Lower lobe of right lung (tissue), 2 donors: Measurements from ENCODE around the gene KRCC1. TPM values are rescaled to one million over a fixed set of nuclear protein-coding genes. Genes with fewer than 3 reads are reported as not detected.
"Not testable (repeated sequence)": the region's sequence is repeated elsewhere in the genome, so short reads cannot be mapped to it uniquely, and the experiment has no call there.

Experiments
- ATAC-seq, 2 donors: fragments of 200-7000 bp; cut with Tn5 transposase; one replicate each; pipeline ENCODE4 v1.9.1; 2020 to 2022; ENCODE audit warnings: mild to moderate bottlenecking in 2 of 2, moderate library complexity in 2 of 2
- DNase-seq: peaks from one replicate; pipeline ENCODE4 v3.0.0-alpha.2; 2020
- H3K27ac ChIP-seq: fragments of 200-600 bp; one replicate; pipeline ENCODE4 v1.8.0; 2022
- H3K27me3 ChIP-seq: fragments of 200-600 bp; one replicate; pipeline ENCODE4 v1.8.0; 2022; ENCODE audit warnings: low read depth
- H3K36me3 ChIP-seq: fragments of 200-600 bp; one replicate; pipeline ENCODE4 v1.8.0; 2022; ENCODE audit warnings: mild to moderate bottlenecking
- H3K4me1 ChIP-seq: fragments of 200-600 bp; one replicate; pipeline ENCODE4 v1.8.0; 2022
- H3K4me3 ChIP-seq: fragments of 200-600 bp; one replicate; pipeline ENCODE4 v1.8.0; 2022; ENCODE audit warnings: mild to moderate bottlenecking
- H3K9me3 ChIP-seq: fragments of 200-600 bp; one replicate; pipeline ENCODE4 v1.8.0; 2022
- intact Hi-C: fragments of 100-400 bp; cut with DNase I; formaldehyde crosslinking; loops from one replicate; pipeline ENCODE4 v1.11.0; 2022
- microRNA-seq: library from miRNA; unstranded; fragments of <30 nt; microRNA quantifications from one replicate; pipeline ENCODE4 v1.2.0, GENCODE V29; 2020; ENCODE audit warnings: borderline number of aligned reads
- total RNA-seq: library from RNA; stranded (reverse); fragmentation: NEBNext Ultra II Directional; extraction: Animal tissue kit (Norgen Biotek cat#: 25700); gene quantifications from one replicate; pipeline ENCODE4 v1.2.1, GENCODE V29; 2021
- donor health status: DM: no; HTN: yes; CAD: no; lungs with severe emphysema.

The KRCC1 gene
- total RNA-seq, 1 donor from 2014 or later = 24.7 TPM

DNA sequence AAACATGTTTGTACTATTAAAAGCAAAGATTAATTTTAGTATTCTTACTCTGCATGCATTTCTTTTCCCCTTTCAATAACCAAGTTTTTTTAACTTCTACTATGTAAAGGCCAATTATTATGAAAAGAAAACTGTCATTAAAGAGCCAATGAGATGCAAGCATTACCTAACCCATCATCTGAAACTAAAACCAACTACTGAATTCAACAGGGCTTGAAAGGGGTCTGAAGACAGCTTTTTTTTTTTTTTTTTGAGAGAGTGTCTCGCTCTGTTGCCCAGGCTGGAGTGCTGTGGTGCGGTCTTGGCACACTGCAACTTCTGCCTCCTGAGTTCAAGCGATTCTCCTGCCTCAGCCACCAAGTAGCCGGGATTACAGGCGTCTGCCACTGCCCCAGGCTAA, 69.7 kb downstream of the KRCC1 start:
- H3K27ac ChIP-seq, intact Hi-C loops: not testable (repeated sequence)

DNA sequence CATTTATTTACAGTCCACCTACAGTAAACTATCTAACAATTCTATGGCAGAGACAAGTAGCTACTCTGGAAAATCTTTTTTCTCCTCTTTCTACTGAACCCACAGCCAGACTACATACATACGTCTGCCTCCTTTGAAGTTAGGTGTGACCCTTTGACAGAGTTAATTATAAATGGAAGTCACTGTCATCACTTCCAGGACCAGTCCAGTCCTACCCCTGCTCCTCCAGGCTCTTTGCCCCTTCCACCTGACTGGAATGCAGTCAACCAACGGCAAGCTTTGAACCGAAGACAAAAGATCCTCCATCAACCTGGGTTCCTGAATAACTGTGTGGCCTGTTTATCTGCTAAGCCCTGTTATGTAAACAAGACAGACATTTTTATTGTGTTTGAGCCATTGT, 74.4 kb downstream of the KRCC1 start:
- H3K4me1 ChIP-seq, ATAC-seq, H3K36me3 ChIP-seq, H3K27ac ChIP-seq, intact Hi-C loops, H3K4me3 ChIP-seq, DNase-seq, H3K9me3 ChIP-seq, H3K27me3 ChIP-seq: not testable (repeated sequence)

More for the DNA sequence above, 69.7 kb downstream of the KRCC1 start:
- H3K4me1 ChIP-seq, H3K36me3 ChIP-seq, H3K4me3 ChIP-seq, H3K27me3 ChIP-seq, H3K9me3 ChIP-seq, DNase-seq, ATAC-seq: not testable (repeated sequence)

Small RNA genes lying within 50 kb of the gene (microRNA-seq; reads per million reads assigned to microRNA genes)
- gene MIR4780 = not detected

Other genes with a start within 250 kb of the KRCC1 start
- 1.5 TPM for gene RGPD2, start 230.0 kb downstream of the KRCC1 start, total RNA-seq
- gene RNU2-63P, start 39.2 kb downstream of the KRCC1 start, total RNA-seq = not detected
- not detected for gene SMYD1, start 12.0 kb upstream of the KRCC1 start, total RNA-seq
- not detected for gene FABP1, start 72.3 kb upstream of the KRCC1 start, total RNA-seq
- gene THNSL2, start 114.6 kb upstream of the KRCC1 start, total RNA-seq = 24.3 TPM